ENCODE data around the gene GDNF. TPM values are rescaled to one million over a fixed set of nuclear protein-coding genes. Genes with fewer than 3 reads are reported as not detected.

GDNF gene
- polyA plus RNA-seq, 3 donors, result not detected

DNA sequence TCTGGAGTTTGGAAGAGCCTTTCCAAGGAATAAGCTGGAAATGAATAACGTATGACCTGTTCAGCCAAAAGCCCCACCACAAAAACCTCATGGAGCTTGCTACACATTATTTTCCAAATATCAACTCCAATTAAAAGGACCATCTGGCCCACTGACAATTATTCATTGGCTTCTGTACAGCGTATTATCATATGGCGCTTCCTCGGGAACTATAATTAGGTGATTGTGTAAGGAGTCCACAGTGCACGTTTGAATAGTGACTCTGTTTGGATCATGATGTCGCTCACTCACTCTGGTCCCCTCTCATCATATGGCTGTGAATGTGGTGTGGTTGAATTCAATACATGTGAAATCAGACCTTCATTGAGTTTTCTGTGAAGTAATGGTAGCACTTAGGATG is 52.1 kb downstream of the GDNF start:
- WGBS (ENCODE audit: insufficient coverage), result 100% methylated on average over 1 of the region's 6 CpGs
- no peaks in the 10 kb centered on the region for H3K36me3 Mint-ChIP-seq
- Histone ChIP-seq H3K4me1 (ENCODE audit: control insufficient read depth in 1 of 2, insufficient read depth in 2 of 2, low read length in 2 of 2) (no peaks in the 10 kb centered on the region), H4K20me1 (ENCODE audit: insufficient read depth, low read length) (no peaks in the 10 kb centered on the region), H2AFZ (ENCODE audit: insufficient read depth, low read depth, low read length, poor library complexity, severe bottlenecking) (no peak overlapping the region), H3K4me2 (replicated peaks; ENCODE audit: extremely low read depth, low read length, poor library complexity, severe bottlenecking) (no peak overlapping the region), H3K27me3 (ENCODE audit: control insufficient read depth in 2 of 2, insufficient read depth in 2 of 2, low read length in 2 of 2) (no peaks in the 10 kb centered on the region), H3K9ac (ENCODE audit: insufficient read depth, low read length, poor library complexity, severe bottlenecking) (no peak overlapping the region), H3K9me3 (replicated peaks in 1 of 2; ENCODE audit: control insufficient read depth in 1 of 2, insufficient read depth in 1 of 2, low read length in 2 of 2) (peaks cover 13 to 21% of the 10 kb centered on the region in 2 donors), H3K36me3 (replicated peaks in 1 of 2; ENCODE audit: control insufficient read depth in 1 of 2, insufficient read depth in 2 of 2, low read length in 2 of 2) (no peaks in the 10 kb centered on the region), H3K79me2 (ENCODE audit: insufficient read depth, low read length) (no peaks in the 10 kb centered on the region), H3K4me3 (replicated peaks in 1 of 3; ENCODE audit: low read depth in 2 of 3, low read length in 3 of 3) (no peak overlapping the region), H3K27ac (ENCODE audit: low read depth in 1 of 2, low read length in 2 of 2) (no peak overlapping the region)
- intact Hi-C loops (cut with micrococcal nuclease), result no loop called here
- peaks cover 0 to 4% (median 0%) of the 10 kb centered on the region in 3 donors for H3K27me3 Mint-ChIP-seq (ENCODE audit: low read depth in 3 of 3)
- H3K27ac Mint-ChIP-seq, result no peak overlapping the region
- peaks cover 12 to 27% (median 24%) of the 10 kb centered on the region in 7 donors for H3K9me3 Mint-ChIP-seq
- H3K4me3 Mint-ChIP-seq, result no peak overlapping the region
- H3K4me1 Mint-ChIP-seq, result no peaks in the 10 kb centered on the region
- no peak for TF ChIP-seq CTCF (IDR thresholded peaks at IDR 0.05)
- no peak for DNase-seq

- no peak overlapping the region for H3K9ac ChIP-seq (ENCODE audit: insufficient read depth, low read length, poor library complexity, severe bottlenecking)
- WGBS (ENCODE audit: insufficient coverage), result 96% methylated on average over 4 of the region's 5 CpGs
- H3K9me3 ChIP-seq (replicated peaks in 1 of 2; ENCODE audit: control insufficient read depth in 1 of 2, insufficient read depth in 1 of 2, low read length in 2 of 2), result peaks cover 6 to 14% of the 10 kb centered on the region in 2 donors
- no peak overlapping the region for H3K4me3 ChIP-seq (replicated peaks in 1 of 3; ENCODE audit: low read depth in 2 of 3, low read length in 3 of 3)
- no peak overlapping the region for H3K27ac Mint-ChIP-seq
- intact Hi-C loops (cut with micrococcal nuclease), result no loop called here
- H3K27me3 Mint-ChIP-seq (ENCODE audit: low read depth in 3 of 3), result peaks cover 0 to 4% (median 0%) of the 10 kb centered on the region in 3 donors
- no peak for DNase-seq
- no peaks in the 10 kb centered on the region for H3K27me3 ChIP-seq (ENCODE audit: control insufficient read depth in 2 of 2, insufficient read depth in 2 of 2, low read length in 2 of 2)
- H3K4me2 ChIP-seq (replicated peaks; ENCODE audit: extremely low read depth, low read length, poor library complexity, severe bottlenecking), result no peak overlapping the region
- H3K9me3 Mint-ChIP-seq, result peaks cover 9 to 20% (median 17%) of the 10 kb centered on the region in 7 donors
- no peak overlapping the region for H3K4me3 Mint-ChIP-seq
- no peak for TF ChIP-seq CTCF (IDR thresholded peaks at IDR 0.05)
- H3K27ac ChIP-seq (ENCODE audit: low read depth in 1 of 2, low read length in 2 of 2), result no peak overlapping the region
- no peaks in the 10 kb centered on the region for H3K36me3 Mint-ChIP-seq
- H4K20me1 ChIP-seq (ENCODE audit: insufficient read depth, low read length), result no peaks in the 10 kb centered on the region
- H3K4me1 ChIP-seq (ENCODE audit: control insufficient read depth in 1 of 2, insufficient read depth in 2 of 2, low read length in 2 of 2), result no peaks in the 10 kb centered on the region
- no peaks in the 10 kb centered on the region for H3K79me2 ChIP-seq (ENCODE audit: insufficient read depth, low read length)
- H3K36me3 ChIP-seq (replicated peaks in 1 of 2; ENCODE audit: control insufficient read depth in 1 of 2, insufficient read depth in 2 of 2, low read length in 2 of 2), result no peaks in the 10 kb centered on the region
- H3K4me1 Mint-ChIP-seq, result no peaks in the 10 kb centered on the region
- no peak overlapping the region for H2AFZ ChIP-seq (ENCODE audit: insufficient read depth, low read depth, low read length, poor library complexity, severe bottlenecking)
These were observed 52.9 kb downstream of the GDNF start for GRCh38 chr5:37786862-37787519.
